C4-2B (cell line): ENCODE data around the gene IQCM.

Experiments used
- H3K27ac ChIP-seq: fragments of 450-650 bp; 2 replicates; pipeline ENCODE4 v1.5.1; 2017
- ZFX ChIP-seq: fragments of 450-650 bp; IDR thresholded peaks from 2 replicates; pipeline ENCODE4 v1.6.1; 2017
- TF ChIP-seq, protein P1 (sequence below): fragments of 450-650 bp; conservative IDR thresholded peaks from 2 replicates; pipeline ENCODE4 v1.5.1; 2017; ENCODE audit warnings: mild to moderate bottlenecking

The IQCM gene

DNA sequence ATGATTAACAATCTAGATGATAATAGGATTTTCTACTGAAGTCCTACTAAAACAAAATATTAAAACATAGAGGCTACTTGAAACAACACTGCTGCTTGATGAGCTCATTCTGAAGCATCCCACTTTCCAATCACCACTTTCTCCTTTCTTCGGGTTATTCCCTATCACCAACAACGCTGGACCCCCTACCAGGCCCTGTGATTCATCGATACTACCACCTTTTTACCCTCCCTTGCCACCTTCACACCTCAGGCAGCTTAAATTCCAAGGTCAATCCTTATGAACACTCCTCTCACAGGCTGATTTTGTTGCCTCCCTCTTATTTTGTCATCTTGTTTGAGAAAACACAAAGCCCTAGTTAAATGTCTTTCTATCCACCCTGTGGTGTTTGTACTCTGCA is 102.6 kb downstream of the IQCM start:
- TF ChIP-seq, protein P1, sequence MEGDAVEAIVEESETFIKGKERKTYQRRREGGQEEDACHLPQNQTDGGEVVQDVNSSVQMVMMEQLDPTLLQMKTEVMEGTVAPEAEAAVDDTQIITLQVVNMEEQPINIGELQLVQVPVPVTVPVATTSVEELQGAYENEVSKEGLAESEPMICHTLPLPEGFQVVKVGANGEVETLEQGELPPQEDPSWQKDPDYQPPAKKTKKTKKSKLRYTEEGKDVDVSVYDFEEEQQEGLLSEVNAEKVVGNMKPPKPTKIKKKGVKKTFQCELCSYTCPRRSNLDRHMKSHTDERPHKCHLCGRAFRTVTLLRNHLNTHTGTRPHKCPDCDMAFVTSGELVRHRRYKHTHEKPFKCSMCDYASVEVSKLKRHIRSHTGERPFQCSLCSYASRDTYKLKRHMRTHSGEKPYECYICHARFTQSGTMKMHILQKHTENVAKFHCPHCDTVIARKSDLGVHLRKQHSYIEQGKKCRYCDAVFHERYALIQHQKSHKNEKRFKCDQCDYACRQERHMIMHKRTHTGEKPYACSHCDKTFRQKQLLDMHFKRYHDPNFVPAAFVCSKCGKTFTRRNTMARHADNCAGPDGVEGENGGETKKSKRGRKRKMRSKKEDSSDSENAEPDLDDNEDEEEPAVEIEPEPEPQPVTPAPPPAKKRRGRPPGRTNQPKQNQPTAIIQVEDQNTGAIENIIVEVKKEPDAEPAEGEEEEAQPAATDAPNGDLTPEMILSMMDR = no peak
- TF ChIP-seq ZFX = no peak
- H3K27ac ChIP-seq = no peak overlapping the region

- no peak overlapping the region for H3K27ac ChIP-seq
- TF ChIP-seq, protein P1 = no peak
- no peak for TF ChIP-seq ZFX
Observed at GRCh38 chr4:149711593-149712365, 103.9 kb downstream of the IQCM start.

GRCh38 chr4:149709640-149710039 is 106.0 kb downstream of the IQCM start:
- no peak overlapping the region for H3K27ac ChIP-seq
- TF ChIP-seq, protein P1 = no peak
- TF ChIP-seq ZFX = no peak

DNA sequence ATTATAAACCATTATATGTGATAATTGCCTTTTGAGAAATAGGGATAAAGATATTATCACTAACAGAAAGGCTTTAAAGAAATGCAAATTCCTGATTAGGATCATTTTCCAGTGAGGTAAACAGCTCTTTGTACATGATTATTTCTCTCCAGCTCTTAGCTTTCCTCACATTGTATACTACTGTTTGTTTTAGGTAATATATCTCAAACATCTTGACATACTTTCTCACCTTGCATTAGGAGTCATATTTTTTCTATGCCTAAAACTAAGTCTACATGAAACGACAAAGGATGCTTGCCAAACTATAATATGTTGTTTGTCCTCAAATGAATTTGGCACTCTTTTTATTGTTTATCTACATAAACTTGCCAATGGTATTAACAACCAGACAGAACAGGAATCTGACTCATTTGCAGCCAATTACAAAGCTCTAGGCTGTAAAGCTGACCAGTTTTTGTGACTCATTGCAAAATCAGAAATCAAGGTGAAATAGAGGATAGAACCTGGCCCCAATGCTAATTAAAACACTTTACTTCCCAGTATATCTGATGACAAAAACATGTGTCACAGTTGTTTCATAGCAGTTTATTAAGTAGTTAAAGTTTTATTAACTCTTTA is 107.0 kb downstream of the IQCM start:
- H3K27ac ChIP-seq = no peak overlapping the region
- TF ChIP-seq ZFX = no peak
- TF ChIP-seq, protein P1 = no peak

- no peak for TF ChIP-seq ZFX
- TF ChIP-seq, protein P1 = no peak
- no peak overlapping the region for H3K27ac ChIP-seq
Observed at GRCh38 chr4:149707862-149708261, 107.8 kb downstream of the IQCM start.

- no peak overlapping the region for H3K27ac ChIP-seq
- TF ChIP-seq, protein P1 = no peak
- TF ChIP-seq ZFX = no peak
Observed at GRCh38 chr4:149706942-149707341, 108.7 kb downstream of the IQCM start.
